ENCODE measurements around the gene TAS2R19.

The TAS2R19 gene

GRCh38 chr12:10994307-10994706 is 28.1 kb downstream of the TAS2R19 start:
- no peak overlapping the region for H3K27ac ChIP-seq
- no peak overlapping the region for H3K4me3 ChIP-seq
- DNase-seq (ENCODE audit: low spot score) = no peak
- no peak for TF ChIP-seq CTCF (IDR thresholded peaks at IDR 0.05)

GRCh38 chr12:10989107-10989506 is 33.3 kb downstream of the TAS2R19 start:
- DNase-seq (ENCODE audit: low spot score) = no peak
- no peak for TF ChIP-seq CTCF (IDR thresholded peaks at IDR 0.05)
- no peak overlapping the region for H3K4me3 ChIP-seq
- H3K27ac ChIP-seq = no peak overlapping the region

- no peak for TF ChIP-seq CTCF (IDR thresholded peaks at IDR 0.05)
- H3K27ac ChIP-seq = no peak within 1 kb of the TSS
- H3K4me3 ChIP-seq = no peak within 1 kb of the TSS
Measured at GRCh38 chr12:10986812-10987211, 35.6 kb downstream of the TAS2R19 start, which contains the start of gene TAS2R50. Gene TAS2R50 (minus strand): TSS chr12:10986912. CDS start chr12:10986860, 52 bp downstream.

DNA sequence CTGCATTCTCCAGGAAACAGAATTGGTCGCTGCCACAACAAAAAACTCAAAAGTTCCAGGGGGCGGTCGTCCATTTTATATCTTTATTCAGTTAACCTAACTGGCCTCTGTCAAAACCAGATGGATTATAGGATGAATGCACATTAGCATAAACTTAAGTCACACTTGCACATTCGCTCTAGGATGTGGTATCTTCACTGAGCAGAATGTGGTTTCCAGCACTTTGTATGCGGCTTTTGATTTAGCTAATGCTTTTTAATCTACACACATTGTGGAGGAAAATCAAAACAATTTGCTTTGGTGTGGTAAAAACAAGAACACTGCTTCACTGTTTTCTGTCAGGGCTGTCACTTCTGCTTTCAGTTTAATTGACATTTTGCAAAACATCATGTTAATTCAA is 40.2 kb downstream of the TAS2R19 start:
- Histone ChIP-seq H3K27ac (no peak overlapping the region), H3K4me3 (no peak overlapping the region)
- TF ChIP-seq CTCF (IDR thresholded peaks at IDR 0.05) = no peak
- no peak for DNase-seq (ENCODE audit: low spot score)

More at GRCh38 chr12:10986812-10987211, 35.6 kb downstream of the TAS2R19 start, which contains the start of gene TAS2R50:
- no peak for DNase-seq (ENCODE audit: low spot score)

GRCh38 chr12:10974965-10975364 is 47.5 kb downstream of the TAS2R19 start:
- TF ChIP-seq CTCF (IDR thresholded peaks at IDR 0.05) = no peak

More at GRCh38 chr12:10974965-10975364, 47.5 kb downstream of the TAS2R19 start:
- no peak overlapping the region for H3K27ac ChIP-seq
- H3K4me3 ChIP-seq = no peak overlapping the region
- no peak for DNase-seq (ENCODE audit: low spot score)
